Measurements from ENCODE around the gene CUL3. TPM values are rescaled to one million over a fixed set of nuclear protein-coding genes. Genes with fewer than 3 reads are reported as not detected.
A peak's percentile ranks its signal among the peaks of the same experiment; 100 is the strongest.
"Not testable (repeated sequence)": the region's sequence is repeated elsewhere in the genome, so short reads cannot be mapped to it uniquely, and the experiment has no call there.

CUL3 gene
- total and polyA plus RNA-seq, 9 donors = 70.3 to 83.9 (median 74.3) TPM

- Histone ChIP-seq H3K4me1 (ENCODE audit: control insufficient read depth, insufficient read depth, low read length) (peaks cover 6% of the 10 kb centered on the region), H3K9me3 (replicated peaks; ENCODE audit: control insufficient read depth, low read depth, low read length) (no peaks in the 10 kb centered on the region), H3K27me3 (ENCODE audit: control insufficient read depth, insufficient read depth, low read length) (no peaks in the 10 kb centered on the region), H3K27ac (ENCODE audit: low read length) (peak overlapping the region; percentile 86), H3K36me3 (ENCODE audit: control insufficient read depth, insufficient read depth, low read length) (peaks cover 5% of the 10 kb centered on the region), H3K4me3 (ENCODE audit: low read length) (peak overlapping the region; percentile 92)
- peak; percentile 68 for DNase-seq
- under 1% methylated on average over 40 of the region's 50 CpGs for WGBS (ENCODE audit: insufficient coverage)
Observed at GRCh38 chr2:224584111-224584784, 915 bp downstream of the CUL3 start.

DNA sequence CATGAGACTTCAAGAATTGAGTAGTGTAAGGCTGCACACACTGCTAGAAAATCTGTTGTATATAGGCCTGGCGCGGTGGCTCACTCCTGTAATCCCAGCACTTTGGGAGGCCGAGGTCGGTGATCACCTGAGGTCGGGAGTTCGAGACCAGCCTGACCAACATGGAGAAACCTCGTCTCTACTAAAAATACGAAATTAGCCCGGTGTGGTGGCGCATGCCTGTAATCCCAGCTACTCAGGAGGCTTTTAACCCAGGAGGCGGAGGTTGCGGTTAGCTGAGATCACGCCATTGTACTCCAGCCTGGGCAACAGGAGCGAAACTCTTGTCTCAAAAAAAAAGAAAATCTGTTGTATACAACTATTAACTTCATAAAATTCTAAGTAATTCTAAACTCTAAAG lies 2.1 kb downstream of the CUL3 start:
- WGBS (ENCODE audit: insufficient coverage) = 93% methylated on average over 10 of the region's 14 CpGs
- H3K4me3 ChIP-seq (ENCODE audit: low read length); H3K36me3 ChIP-seq (ENCODE audit: control insufficient read depth, insufficient read depth, low read length); H3K27ac ChIP-seq (ENCODE audit: low read length); H3K9me3 ChIP-seq (replicated peaks; ENCODE audit: control insufficient read depth, low read depth, low read length); DNase-seq; H3K4me1 ChIP-seq (ENCODE audit: control insufficient read depth, insufficient read depth, low read length); H3K27me3 ChIP-seq (ENCODE audit: control insufficient read depth, insufficient read depth, low read length): not testable (repeated sequence)

DNA sequence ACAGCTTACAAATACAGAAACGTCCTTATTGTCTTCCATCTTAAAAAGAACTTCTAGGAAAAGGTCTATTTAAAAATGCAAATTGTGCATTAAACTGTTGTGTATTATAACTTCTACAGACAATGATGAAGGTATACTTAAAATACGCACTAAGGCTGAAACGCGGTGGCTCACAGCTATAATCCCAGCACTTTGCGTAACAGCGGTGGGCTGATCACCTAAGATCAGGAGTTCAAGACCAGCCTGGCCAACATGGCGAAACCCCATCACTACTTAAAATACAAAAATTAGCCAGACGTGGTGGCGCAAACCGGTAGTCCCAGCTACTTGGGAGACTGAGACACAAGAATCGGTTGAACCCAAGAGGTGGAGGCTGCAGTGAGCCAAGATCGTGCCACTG lies 4.9 kb downstream of the CUL3 start:
- H3K4me3 ChIP-seq (ENCODE audit: low read length) = no peak overlapping the region
- no peaks in the 10 kb centered on the region for H3K27me3 ChIP-seq (ENCODE audit: control insufficient read depth, insufficient read depth, low read length)
- peaks cover 5% of the 10 kb centered on the region for H3K36me3 ChIP-seq (ENCODE audit: control insufficient read depth, insufficient read depth, low read length)
- peaks cover 6% of the 10 kb centered on the region for H3K4me1 ChIP-seq (ENCODE audit: control insufficient read depth, insufficient read depth, low read length)
- H3K27ac ChIP-seq (ENCODE audit: low read length) = no peak overlapping the region
- no peak for DNase-seq
- no peaks in the 10 kb centered on the region for H3K9me3 ChIP-seq (replicated peaks; ENCODE audit: control insufficient read depth, low read depth, low read length)
- WGBS (ENCODE audit: insufficient coverage) = 100% methylated on average over 1 of the region's 12 CpGs

DNA sequence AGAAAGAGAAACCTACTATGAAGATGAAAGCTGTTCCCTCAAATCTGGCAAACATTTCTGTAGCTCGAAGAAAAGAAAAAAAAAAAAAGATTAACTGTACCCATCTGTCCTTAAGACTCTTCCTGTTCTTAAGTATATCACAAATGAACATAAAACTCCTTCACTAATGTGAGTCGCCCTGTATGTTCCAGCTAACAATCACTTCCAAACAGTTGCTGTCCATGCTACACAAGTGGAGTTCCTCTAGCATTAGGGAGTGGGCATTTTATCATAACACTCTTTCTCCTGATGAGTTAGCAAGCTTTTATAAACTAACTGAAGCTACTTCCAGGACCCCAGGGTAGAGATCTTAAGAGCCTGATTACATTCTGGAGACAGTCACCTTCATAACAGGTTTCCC lies 5.8 kb downstream of the CUL3 start:
- H3K27ac ChIP-seq (ENCODE audit: low read length) = no peak overlapping the region

GRCh38 chr2:224577541-224577940 lies 7.6 kb downstream of the CUL3 start:
- H3K27me3 ChIP-seq (ENCODE audit: control insufficient read depth, insufficient read depth, low read length) = no peaks in the 10 kb centered on the region
- no peak overlapping the region for H3K4me3 ChIP-seq (ENCODE audit: low read length)
- peaks cover 3% of the 10 kb centered on the region for H3K36me3 ChIP-seq (ENCODE audit: control insufficient read depth, insufficient read depth, low read length)
- peaks cover 3% of the 10 kb centered on the region for H3K4me1 ChIP-seq (ENCODE audit: control insufficient read depth, insufficient read depth, low read length)
- H3K9me3 ChIP-seq (replicated peaks; ENCODE audit: control insufficient read depth, low read depth, low read length) = no peaks in the 10 kb centered on the region
- DNase-seq = no peak
- WGBS (ENCODE audit: insufficient coverage) = no CpG with 5 or more reads among the region's 2 CpGs
- H3K27ac ChIP-seq (ENCODE audit: low read length) = no peak overlapping the region

More for the DNA sequence above, 5.8 kb downstream of the CUL3 start:
- H3K4me1 ChIP-seq (ENCODE audit: control insufficient read depth, insufficient read depth, low read length) = peaks cover 6% of the 10 kb centered on the region
- H3K4me3 ChIP-seq (ENCODE audit: low read length) = no peak overlapping the region
- peak; percentile 22 for DNase-seq
- no peaks in the 10 kb centered on the region for H3K27me3 ChIP-seq (ENCODE audit: control insufficient read depth, insufficient read depth, low read length)
- H3K36me3 ChIP-seq (ENCODE audit: control insufficient read depth, insufficient read depth, low read length) = peaks cover 5% of the 10 kb centered on the region
- no CpG with 5 or more reads among the region's 2 CpGs for WGBS (ENCODE audit: insufficient coverage)
- no peaks in the 10 kb centered on the region for H3K9me3 ChIP-seq (replicated peaks; ENCODE audit: control insufficient read depth, low read depth, low read length)

GRCh38 chr2:224576088-224576715 lies 9.0 kb downstream of the CUL3 start:
- no peak for DNase-seq
- Histone ChIP-seq H3K36me3 (ENCODE audit: control insufficient read depth, insufficient read depth, low read length) (no peaks in the 10 kb centered on the region), H3K27me3 (ENCODE audit: control insufficient read depth, insufficient read depth, low read length) (no peaks in the 10 kb centered on the region), H3K9me3 (replicated peaks; ENCODE audit: control insufficient read depth, low read depth, low read length) (no peaks in the 10 kb centered on the region), H3K27ac (ENCODE audit: low read length) (no peak overlapping the region), H3K4me1 (ENCODE audit: control insufficient read depth, insufficient read depth, low read length) (no peaks in the 10 kb centered on the region), H3K4me3 (ENCODE audit: low read length) (no peak overlapping the region)
- 100% methylated on average over 1 of the region's 5 CpGs for WGBS (ENCODE audit: insufficient coverage)

- Histone ChIP-seq H3K4me3 (ENCODE audit: low read length) (no peak overlapping the region), H3K27ac (ENCODE audit: low read length) (no peak overlapping the region), H3K4me1 (ENCODE audit: control insufficient read depth, insufficient read depth, low read length) (peaks cover 2% of the 10 kb centered on the region), H3K27me3 (ENCODE audit: control insufficient read depth, insufficient read depth, low read length) (no peaks in the 10 kb centered on the region), H3K9me3 (replicated peaks; ENCODE audit: control insufficient read depth, low read depth, low read length) (no peaks in the 10 kb centered on the region), H3K36me3 (ENCODE audit: control insufficient read depth, insufficient read depth, low read length) (no peaks in the 10 kb centered on the region)
- no peak for DNase-seq
- no CpG with 5 or more reads among the region's 3 CpGs for WGBS (ENCODE audit: insufficient coverage)
Observed at GRCh38 chr2:224574423-224575084, 10.6 kb downstream of the CUL3 start.

DNA sequence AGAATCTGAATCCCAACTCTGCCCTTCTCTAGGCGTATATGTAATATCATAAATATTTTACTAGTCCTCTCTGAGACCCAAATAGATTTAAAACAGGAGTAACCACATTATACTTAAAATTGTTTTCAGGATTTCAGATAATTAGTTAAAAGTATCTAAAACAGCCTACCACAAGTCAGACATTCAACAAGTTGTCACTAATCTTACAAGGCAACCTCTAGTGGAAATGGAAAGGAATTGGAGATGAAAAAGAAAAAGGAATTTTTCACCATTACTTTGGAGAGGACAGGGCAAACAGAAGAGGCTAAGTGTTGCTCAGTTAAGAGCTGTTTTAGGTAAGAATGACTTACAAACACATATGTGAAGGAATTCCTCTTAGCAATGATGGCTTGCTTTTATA lies 11.4 kb downstream of the CUL3 start:
- H3K4me3 ChIP-seq (ENCODE audit: low read length) = no peak overlapping the region
- H3K36me3 ChIP-seq (ENCODE audit: control insufficient read depth, insufficient read depth, low read length) = no peaks in the 10 kb centered on the region
- no peak overlapping the region for H3K27ac ChIP-seq (ENCODE audit: low read length)
- no CpG with 5 or more reads among the region's 1 CpG for WGBS (ENCODE audit: insufficient coverage)
- no peaks in the 10 kb centered on the region for H3K9me3 ChIP-seq (replicated peaks; ENCODE audit: control insufficient read depth, low read depth, low read length)
- DNase-seq = no peak
- peaks cover 2% of the 10 kb centered on the region for H3K4me1 ChIP-seq (ENCODE audit: control insufficient read depth, insufficient read depth, low read length)
- no peaks in the 10 kb centered on the region for H3K27me3 ChIP-seq (ENCODE audit: control insufficient read depth, insufficient read depth, low read length)

DNA sequence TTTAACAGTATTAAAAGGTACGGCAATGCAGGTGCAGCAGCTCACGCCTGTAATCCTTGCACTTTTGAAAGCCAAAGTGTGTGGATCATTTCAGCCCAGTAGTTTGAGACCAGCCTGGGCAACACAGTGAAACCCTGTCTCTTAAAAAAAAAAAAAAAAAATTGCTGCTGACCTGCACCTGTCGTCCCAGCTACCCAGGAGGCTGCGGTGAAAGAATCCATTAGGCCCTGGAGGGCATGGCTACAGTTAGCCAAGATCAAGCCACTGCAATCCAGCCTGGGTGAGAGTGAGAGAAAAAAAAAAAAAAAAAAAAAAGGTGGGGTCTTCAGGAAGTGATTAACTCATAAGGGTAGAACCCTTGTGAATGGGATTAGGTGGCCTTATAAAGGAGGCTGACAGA lies 12.8 kb downstream of the CUL3 start:
- no peaks in the 10 kb centered on the region for H3K36me3 ChIP-seq (ENCODE audit: control insufficient read depth, insufficient read depth, low read length)
- DNase-seq = peak; percentile 17
- 100% methylated on average over 1 of the region's 4 CpGs for WGBS (ENCODE audit: insufficient coverage)
- H3K9me3 ChIP-seq (replicated peaks; ENCODE audit: control insufficient read depth, low read depth, low read length) = no peaks in the 10 kb centered on the region
- peaks cover 2% of the 10 kb centered on the region for H3K4me1 ChIP-seq (ENCODE audit: control insufficient read depth, insufficient read depth, low read length)
- no peak overlapping the region for H3K4me3 ChIP-seq (ENCODE audit: low read length)
- no peak overlapping the region for H3K27ac ChIP-seq (ENCODE audit: low read length)
- H3K27me3 ChIP-seq (ENCODE audit: control insufficient read depth, insufficient read depth, low read length) = no peaks in the 10 kb centered on the region

DNA sequence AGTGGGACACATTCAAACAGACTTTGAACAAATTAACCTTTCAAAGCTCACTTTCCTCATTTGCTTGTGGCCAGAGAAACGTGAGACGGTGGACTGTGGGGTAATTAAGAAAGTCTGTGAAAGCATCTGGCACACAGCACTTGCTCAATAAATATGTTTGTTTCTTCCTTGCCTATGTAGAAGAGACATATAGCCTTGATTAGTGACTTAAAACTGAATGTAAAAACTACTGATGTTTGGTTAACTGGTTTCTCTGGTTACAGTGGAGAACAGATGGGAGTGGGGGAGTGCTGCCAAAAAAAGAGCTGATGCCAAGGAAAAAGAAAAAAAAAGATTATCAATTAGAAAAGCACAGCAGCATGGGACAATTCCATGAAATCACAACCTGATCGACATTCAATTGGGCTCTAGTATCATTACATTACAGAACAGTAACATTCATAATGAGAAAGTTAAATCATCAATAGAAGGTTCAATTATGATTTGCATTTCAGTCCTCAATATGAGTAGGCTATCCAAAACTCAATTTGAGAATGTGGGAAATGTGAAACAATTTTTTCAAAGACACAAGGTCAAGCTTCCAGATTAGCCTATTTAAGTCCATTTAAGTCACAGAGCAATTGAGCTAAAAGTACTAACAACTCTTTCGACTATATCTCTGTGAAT lies 14.7 kb downstream of the CUL3 start:
- H3K27ac ChIP-seq (ENCODE audit: low read length) = peak overlapping the region; percentile 56
- no CpG with 5 or more reads among the region's 4 CpGs for WGBS (ENCODE audit: insufficient coverage)
- peak; percentile 84 for DNase-seq
- H3K36me3 ChIP-seq (ENCODE audit: control insufficient read depth, insufficient read depth, low read length) = peaks cover 2% of the 10 kb centered on the region
- H3K4me1 ChIP-seq (ENCODE audit: control insufficient read depth, insufficient read depth, low read length) = peaks cover 2% of the 10 kb centered on the region
- no peaks in the 10 kb centered on the region for H3K27me3 ChIP-seq (ENCODE audit: control insufficient read depth, insufficient read depth, low read length)
- H3K4me3 ChIP-seq (ENCODE audit: low read length) = no peak overlapping the region
- H3K9me3 ChIP-seq (replicated peaks; ENCODE audit: control insufficient read depth, low read depth, low read length) = peaks cover 11% of the 10 kb centered on the region
